ENCODE data around the gene STK38L. TPM values are rescaled to one million over a fixed set of nuclear protein-coding genes. Genes with fewer than 3 reads are reported as not detected.

STK38L gene
- total RNA-seq, 4 donors from 2014 or later = 70.0 to 111 (median 79.2) TPM

- TF ChIP-seq POLR2A (IDR thresholded peaks at IDR 0.05) (no peak), EP300 (IDR thresholded peaks at IDR 0.05) (no peak), CTCF (IDR thresholded peaks at IDR 0.05) (no peak), POLR2AphosphoS5 (IDR thresholded peaks at IDR 0.05) (no peak)
- H3K27me3 ChIP-seq = no peaks in the 10 kb centered on the region
- H3K36me3 ChIP-seq = peaks cover 0 to 40% of the 10 kb centered on the region in 2 donors
- peaks cover 0 to 68% (median 3%) of the 10 kb centered on the region in 3 donors for H3K4me1 ChIP-seq
- no peak overlapping the region for H3K4me3 ChIP-seq
- ATAC-seq = no peak
- no peak overlapping the region for H3K27ac ChIP-seq
- WGBS, 2 donors (ENCODE audit: low coverage in 1 of 2) = 83 to 100% methylated on average over 1 of the region's 1 CpG
- H3K9me3 ChIP-seq = no peaks in the 10 kb centered on the region
These were observed 55.0 kb downstream of the STK38L start for GRCh38 chr12:27299102-27299501.

DNA sequence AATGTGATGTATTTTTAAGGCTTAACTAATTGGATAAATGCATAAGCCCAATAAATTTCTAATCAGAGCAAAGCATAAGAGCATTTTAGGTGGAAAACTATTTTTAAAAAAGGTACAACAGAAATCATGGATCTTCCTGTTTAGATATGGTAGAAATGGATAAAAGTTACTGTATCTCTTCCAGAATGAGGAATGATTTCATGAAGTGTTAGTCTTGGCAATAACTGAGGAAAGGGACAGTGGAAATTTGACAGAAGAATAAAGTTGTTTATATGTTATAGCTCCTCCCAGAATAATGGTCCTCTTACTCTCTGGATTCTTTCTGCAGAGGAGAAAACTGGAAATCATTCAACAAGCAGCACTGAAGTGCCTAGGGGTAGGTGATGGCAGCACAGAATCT lies 56.1 kb downstream of the STK38L start:
- Histone ChIP-seq H3K4me1 (peaks cover 0 to 64% (median 5%) of the 10 kb centered on the region in 3 donors), H3K27me3 (no peaks in the 10 kb centered on the region), H3K9me3 (no peaks in the 10 kb centered on the region), H3K4me3 (no peak overlapping the region), H3K27ac (peak overlapping the region in 3 of 4 donors; percentile 30 to 47 (median 33)), H3K36me3 (peaks cover 0 to 40% of the 10 kb centered on the region in 2 donors)
- TF ChIP-seq POLR2AphosphoS5 (IDR thresholded peaks at IDR 0.05) (no peak), POLR2A (IDR thresholded peaks at IDR 0.05) (no peak)
- ATAC-seq = no peak

DNA sequence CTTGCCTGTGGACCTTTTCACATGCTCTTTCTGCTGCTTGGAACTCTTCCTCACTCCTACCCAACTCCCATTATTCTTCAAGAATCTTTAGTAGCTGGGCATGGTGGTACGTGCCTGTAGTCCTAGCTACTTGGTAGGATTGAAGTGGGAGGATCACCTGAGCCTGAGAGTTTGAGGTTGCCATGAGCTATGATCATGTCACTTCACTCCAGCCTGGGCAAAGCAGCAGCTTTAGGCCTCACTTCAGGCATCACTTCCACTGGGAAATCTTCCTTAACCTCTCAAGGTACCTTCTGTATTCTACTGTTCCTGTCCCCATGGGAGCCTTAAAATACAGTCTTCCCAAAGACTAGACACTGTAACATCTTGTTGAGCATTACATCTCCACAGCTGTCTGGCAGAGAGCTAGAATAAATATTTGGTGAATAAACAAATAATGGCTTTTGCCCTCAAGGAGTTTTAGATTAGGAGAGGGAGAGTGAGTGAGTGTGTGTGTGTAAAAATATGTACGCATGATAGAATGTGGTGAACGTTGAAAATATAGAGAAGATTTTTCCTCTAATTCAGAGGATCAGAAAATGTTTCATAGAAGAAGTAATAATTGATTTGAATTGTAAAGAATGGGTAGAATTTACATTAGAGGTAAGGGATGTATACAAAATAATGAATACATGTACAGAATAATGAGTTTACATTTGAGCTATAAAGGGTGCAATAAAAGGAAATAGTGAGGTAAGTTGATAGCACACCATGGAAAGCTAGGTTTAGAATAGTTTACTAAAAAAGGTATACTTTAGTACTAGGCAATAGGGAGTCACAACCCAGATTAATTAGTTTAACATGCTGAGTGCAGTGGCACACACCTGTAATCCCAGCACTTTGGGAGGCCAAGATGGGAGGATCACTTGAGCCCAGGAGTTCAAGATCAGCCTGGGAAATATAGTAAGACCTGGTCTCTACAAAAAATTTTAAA lies 59.3 kb downstream of the STK38L start:
- TF ChIP-seq CTCF (IDR thresholded peaks at IDR 0.05) (no peak), EP300 (IDR thresholded peaks at IDR 0.05) (no peak), POLR2AphosphoS5 (IDR thresholded peaks at IDR 0.05) (no peak), POLR2A (IDR thresholded peaks at IDR 0.05) (no peak)
- ATAC-seq = no peak
- 17 to 63% methylated on average over 1 to 3 of the region's 3 CpGs for WGBS, 2 donors (ENCODE audit: low coverage in 1 of 2)
- peak overlapping the region in 3 of 4 donors; percentile 48 to 64 (median 54) for H3K27ac ChIP-seq
- peaks cover 0 to 35% of the 10 kb centered on the region in 2 donors for H3K36me3 ChIP-seq
- no peak overlapping the region for H3K4me3 ChIP-seq
- H3K27me3 ChIP-seq = no peaks in the 10 kb centered on the region
- peaks cover 0 to 55% (median 4%) of the 10 kb centered on the region in 3 donors for H3K4me1 ChIP-seq
- H3K9me3 ChIP-seq = no peaks in the 10 kb centered on the region

DNA sequence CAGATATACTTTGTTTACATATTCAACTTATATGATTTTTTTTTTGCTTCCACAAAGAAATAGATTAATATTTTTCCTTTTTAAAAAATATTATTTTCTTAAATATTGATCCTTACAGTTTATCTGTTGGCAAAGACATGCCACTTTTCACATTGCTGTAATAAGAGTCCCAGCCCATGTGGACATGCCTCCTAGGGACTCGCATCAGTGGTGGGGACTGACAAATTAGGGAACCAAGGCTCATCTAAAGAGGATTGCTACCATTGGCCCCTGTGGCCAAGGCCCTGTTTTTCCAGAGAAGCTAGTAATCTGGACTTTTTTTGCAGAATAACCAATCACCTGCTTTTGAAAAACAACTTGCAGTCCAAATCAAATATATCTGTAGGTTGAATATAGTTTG lies 60.8 kb downstream of the STK38L start:
- no peaks in the 10 kb centered on the region for H3K9me3 ChIP-seq
- no peak overlapping the region for H3K4me3 ChIP-seq
- 67 to 78% methylated on average over 1 of the region's 1 CpG for WGBS, 2 donors (ENCODE audit: low coverage in 1 of 2)
- H3K27ac ChIP-seq = peak overlapping the region in 3 of 4 donors; percentile 47 to 64 (median 61)
- H3K4me1 ChIP-seq = peaks cover 0 to 46% (median 4%) of the 10 kb centered on the region in 3 donors
- TF ChIP-seq POLR2A (IDR thresholded peaks at IDR 0.05) (no peak), CTCF (IDR thresholded peaks at IDR 0.05) (no peak), POLR2AphosphoS5 (IDR thresholded peaks at IDR 0.05) (no peak), EP300 (IDR thresholded peaks at IDR 0.05) (no peak)
- no peaks in the 10 kb centered on the region for H3K27me3 ChIP-seq
- peaks cover 0 to 38% of the 10 kb centered on the region in 2 donors for H3K36me3 ChIP-seq
- ATAC-seq = no peak

DNA sequence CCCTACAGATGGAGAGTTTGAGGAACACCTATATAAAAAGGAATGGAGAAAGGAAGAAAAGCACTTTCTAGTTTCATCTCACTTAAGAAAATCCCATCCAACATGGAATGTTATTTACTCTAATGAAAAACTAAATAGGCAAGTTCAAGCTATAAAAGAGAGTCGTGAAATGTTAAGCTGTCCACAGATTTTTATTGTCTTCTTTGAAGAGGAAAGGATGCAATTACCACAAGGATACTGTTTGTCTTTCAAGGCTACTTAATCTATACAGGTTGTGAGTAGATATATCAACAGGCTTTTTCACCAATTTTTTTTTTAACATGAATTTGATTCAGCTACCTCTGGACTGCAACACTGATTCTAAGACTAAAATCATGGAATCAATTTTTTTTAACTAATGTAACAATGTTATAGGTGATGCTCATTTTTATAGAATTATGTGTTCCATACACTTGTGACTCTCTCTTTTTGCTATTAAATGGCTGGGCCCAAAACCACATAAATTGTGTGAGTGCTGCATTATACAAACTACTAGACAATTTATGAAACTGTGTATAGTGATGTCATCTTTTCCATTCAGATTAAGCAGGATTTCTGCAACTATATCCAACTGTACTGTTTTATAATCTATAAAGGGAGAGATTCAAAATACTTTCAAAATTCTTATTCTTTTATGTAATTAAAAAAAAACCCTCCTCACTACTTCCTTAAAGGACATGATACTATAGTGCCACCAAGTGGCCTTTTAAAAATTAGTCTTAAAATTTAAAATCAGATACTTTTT lies 61.8 kb downstream of the STK38L start:
- H3K4me1 ChIP-seq = peaks cover 0 to 37% (median 4%) of the 10 kb centered on the region in 3 donors
- 26 to 57% methylated on average over 1 of the region's 1 CpG for WGBS, 2 donors (ENCODE audit: low coverage in 1 of 2)

More for the DNA sequence above, 61.8 kb downstream of the STK38L start:
- Histone ChIP-seq H3K27me3 (no peaks in the 10 kb centered on the region), H3K27ac (peak overlapping the region; percentile 1 to 64 (median 58)), H3K36me3 (peaks cover 0 to 43% of the 10 kb centered on the region in 2 donors), H3K9me3 (no peaks in the 10 kb centered on the region), H3K4me3 (no peak overlapping the region)
- no peak for TF ChIP-seq POLR2AphosphoS5 (IDR thresholded peaks at IDR 0.05)
- TF ChIP-seq POLR2A (IDR thresholded peaks at IDR 0.05) = no peak
- TF ChIP-seq EP300 (IDR thresholded peaks at IDR 0.05) = no peak
- peak; percentile 33 to 67 (median 55) for TF ChIP-seq CTCF (IDR thresholded peaks at IDR 0.05)
- ATAC-seq = no peak
